ENCODE measurements around the gene BRIX1. TPM values are rescaled to one million over a fixed set of nuclear protein-coding genes. Genes with fewer than 3 reads are reported as not detected.

BRIX1 gene
- total and polyA plus RNA-seq, 2 experiments from 2014 or later: 72.6 to 171 TPM

GRCh38 chr5:34900652-34901051 lies 14.9 kb upstream of the BRIX1 start (continued):
- TF ChIP-seq POLR2AphosphoS5 (IDR thresholded peaks at IDR 0.05; ENCODE audit: low read depth) (no peak), STAT1 (IDR thresholded peaks at IDR 0.05; ENCODE audit: unreplicated experiment) (no peak), CREB1 (CRISPR knock-in tag; IDR thresholded peaks at IDR 0.05; ENCODE audit: low read depth) (no peak), EZH2 (IDR thresholded peaks at IDR 0.05; ENCODE audit: low read depth, unreplicated experiment) (no peak), ZNF331 (CRISPR knock-in tag; IDR thresholded peaks at IDR 0.05; ENCODE audit: low read depth) (no peak), EZH2phosphoT487 (IDR thresholded peaks at IDR 0.05; ENCODE audit: unreplicated experiment) (no peak), ZNF114 (CRISPR knock-in tag; IDR thresholded peaks at IDR 0.05) (no peak), CTCF (conservative IDR thresholded peaks at IDR 0.05; ENCODE audit: low read depth in 2 of 2) (no peak)

GRCh38 chr5:34903260-34903659 lies 12.3 kb upstream of the BRIX1 start:
- H3K4me1 Mint-ChIP-seq: peaks cover 12% of the 10 kb centered on the region; the same call in 2 of the 3 replicates
- Histone ChIP-seq H3F3A (replicated peaks; ENCODE audit: low read depth) (peaks cover 2% of the 10 kb centered on the region; the same call in 1 of the 2 replicates), H3K27ac (ENCODE audit: low read depth) (no peak overlapping the region), H3K27me3 (ENCODE audit: insufficient read depth) (no peaks in the 10 kb centered on the region), H4K20me1 (replicated peaks; ENCODE audit: insufficient read depth) (no peaks in the 10 kb centered on the region), H3K4me1 (ENCODE audit: insufficient read depth) (peaks cover 8% of the 10 kb centered on the region; the same call in 1 of the 2 replicates), H3K4me2 (no peak overlapping the region), H2AFZ (no peak overlapping the region), H3K79me2 (replicated peaks; ENCODE audit: insufficient read depth) (no peaks in the 10 kb centered on the region), H3K4me3 (no peak overlapping the region), H3K9me2 (ENCODE audit: insufficient read depth) (no peaks in the 10 kb centered on the region), H3K36me3 (ENCODE audit: insufficient read depth) (peaks cover 11% of the 10 kb centered on the region; the same call in 1 of the 2 replicates)
- ATAC-seq (no peak), DNase-seq (ENCODE audit: low spot score) (no peak)
- peaks cover 3% of the 10 kb centered on the region for H3K27me3 Mint-ChIP-seq (ENCODE audit: insufficient read depth, low read depth, poor library complexity)
- peaks cover 27% of the 10 kb centered on the region for H3K36me3 Mint-ChIP-seq (ENCODE audit: low read depth)
- no peak overlapping the region for H3K4me3 Mint-ChIP-seq
- TF ChIP-seq CREB1 (CRISPR knock-in tag; IDR thresholded peaks at IDR 0.05; ENCODE audit: low read depth): no peak
- TF ChIP-seq ZNF114 (CRISPR knock-in tag; IDR thresholded peaks at IDR 0.05): no peak
- TF ChIP-seq ZNF331 (CRISPR knock-in tag; IDR thresholded peaks at IDR 0.05; ENCODE audit: low read depth): no peak
- TF ChIP-seq ZNF462 (CRISPR knock-in tag; IDR thresholded peaks at IDR 0.05): no peak
- no peak for TF ChIP-seq NANOG (IDR thresholded peaks at IDR 0.05; ENCODE audit: borderline replicate concordance)
- no peak for TF ChIP-seq POLR2AphosphoS5 (IDR thresholded peaks at IDR 0.05; ENCODE audit: low read depth)
- no peak for TF ChIP-seq REST (IDR thresholded peaks at IDR 0.05; ENCODE audit: unreplicated experiment)
- TF ChIP-seq CTCF (conservative IDR thresholded peaks at IDR 0.05; ENCODE audit: low read depth in 2 of 2): no peak
- no peaks in the 10 kb centered on the region for H3K9me3 Mint-ChIP-seq
- H3K27ac Mint-ChIP-seq: peak overlapping the region; percentile 23; the same call in 1 of the 2 replicates
